Fibroblast of skin of left biceps (primary cell): Measurements from ENCODE around the gene SLC25A21.
"Not testable (repeated sequence)": the region's sequence is repeated elsewhere in the genome, so short reads cannot be mapped to it uniquely, and the experiment has no call there.

Experiments used
- DNase-seq, 2 experiments: peaks; one replicate each; pipeline ENCODE4 v3.0.0-alpha.2; 2013; ENCODE audit warnings: low read depth in 2 of 2

Gene SLC25A21

GRCh38 chr14:36986407-36986806, 186.0 kb downstream of the SLC25A21 start:
- no peak for DNase-seq

GRCh38 chr14:36981832-36982529, 190.4 kb downstream of the SLC25A21 start:
- peak; percentile 24 to 33 for DNase-seq

GRCh38 chr14:36980413-36980812, 192.0 kb downstream of the SLC25A21 start:
- not testable (repeated sequence) for DNase-seq

DNA sequence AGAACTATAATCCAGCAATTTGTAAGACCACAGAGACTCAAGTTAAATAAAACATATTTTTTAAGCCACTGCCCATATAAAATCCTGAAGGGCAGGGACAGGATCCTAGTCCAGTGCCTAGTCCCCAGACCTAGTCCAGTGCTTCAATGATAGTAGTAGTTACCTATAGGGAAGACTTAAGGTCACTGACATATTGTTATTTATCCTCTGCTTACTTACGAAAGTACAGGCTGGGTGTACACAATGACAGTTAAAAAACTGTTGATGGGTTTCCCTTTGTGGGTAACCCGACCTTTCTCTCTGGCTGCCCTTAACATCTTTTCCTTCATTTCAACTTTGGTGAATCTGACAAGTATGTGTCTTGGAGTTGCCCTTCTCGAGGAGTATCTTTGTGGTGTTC, 192.5 kb downstream of the SLC25A21 start:
- no peak for DNase-seq

GRCh38 chr14:36976571-36977023, 195.8 kb downstream of the SLC25A21 start:
- no peak for DNase-seq

- DNase-seq = no peak
These were observed 196.6 kb downstream of the SLC25A21 start for GRCh38 chr14:36975834-36976233.

- no peak for DNase-seq
These were observed 197.4 kb downstream of the SLC25A21 start for GRCh38 chr14:36974985-36975384.

DNA sequence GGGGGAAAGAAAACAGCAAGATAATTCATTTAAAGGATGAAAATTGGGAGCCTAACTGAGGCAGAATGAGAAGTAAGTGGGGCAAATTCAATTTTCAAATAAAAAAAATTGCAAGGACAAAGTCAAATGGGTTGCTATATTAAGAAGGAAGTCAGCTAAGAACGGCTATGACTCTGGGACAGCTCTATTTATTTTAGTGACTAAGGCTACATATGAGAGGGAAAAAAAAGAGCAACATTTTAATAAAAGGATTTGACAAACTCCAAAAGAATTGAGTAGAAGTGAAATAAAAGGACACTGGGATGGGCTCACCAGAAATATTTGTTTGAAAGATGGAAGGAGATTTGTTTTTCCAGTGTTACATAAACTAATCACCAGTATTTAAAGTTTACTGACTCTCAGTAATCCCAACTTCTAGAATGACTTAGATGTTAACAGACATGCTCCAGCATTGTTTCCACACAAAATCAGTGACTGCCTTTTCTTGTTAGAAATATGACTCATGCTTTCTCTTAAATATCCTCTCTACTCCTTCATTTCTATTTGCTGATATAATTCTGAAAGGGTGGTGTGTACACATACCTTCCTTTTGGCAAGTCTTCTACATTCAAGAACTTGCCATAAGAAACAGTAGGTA, 198.5 kb downstream of the SLC25A21 start:
- no peak for DNase-seq

DNA sequence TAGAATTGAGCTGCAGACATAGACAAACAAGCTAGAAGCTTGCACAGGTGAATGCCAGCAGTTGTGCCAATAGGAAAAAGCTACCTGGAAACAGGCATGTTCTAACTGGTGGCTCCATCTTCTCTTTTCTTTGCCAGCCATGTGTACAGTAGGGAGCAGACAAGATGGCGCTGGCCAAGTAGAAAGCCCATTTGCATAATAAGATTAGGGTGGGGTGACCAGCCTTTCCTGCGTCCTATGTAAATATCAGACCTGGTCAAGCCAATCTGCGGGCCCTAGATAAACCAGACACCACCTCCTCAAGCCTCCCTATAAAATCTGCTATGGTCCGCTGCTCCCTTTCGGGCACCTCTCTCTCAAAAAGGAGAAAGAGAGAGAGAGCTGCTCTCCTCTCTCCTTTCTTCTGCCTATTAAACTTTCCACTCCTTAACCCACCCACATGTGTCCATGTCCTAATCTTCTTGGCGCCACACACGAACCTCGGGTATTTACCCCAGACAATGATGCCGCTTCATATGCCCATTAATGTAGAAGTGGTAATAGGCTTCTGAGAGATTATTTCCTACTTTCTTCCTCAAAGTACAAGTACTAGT, 201.0 kb downstream of the SLC25A21 start:
- no peak for DNase-seq

GRCh38 chr14:36967892-36968555, 204.4 kb downstream of the SLC25A21 start:
- no peak for DNase-seq

DNA sequence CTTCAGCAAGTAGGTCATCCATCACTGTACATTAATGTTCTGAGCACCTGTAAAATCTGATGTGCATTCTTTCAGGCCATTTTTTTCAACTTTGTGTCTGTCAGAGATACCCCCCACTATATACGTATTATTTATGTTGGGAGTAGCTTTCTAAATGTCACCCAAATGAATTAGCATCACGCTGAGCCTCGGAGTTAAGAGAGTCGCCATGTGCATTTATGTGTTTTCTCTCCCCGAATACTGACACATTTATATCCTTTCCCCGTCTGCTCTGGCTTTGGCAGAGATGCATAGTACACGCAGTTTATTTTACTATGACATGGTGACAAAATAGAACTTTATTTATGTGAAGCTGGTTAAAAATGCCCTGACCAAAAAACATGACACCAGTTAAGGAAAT, 216.4 kb downstream of the SLC25A21 start:
- no peak for DNase-seq

GRCh38 chr14:36955376-36955775, 217.0 kb downstream of the SLC25A21 start:
- no peak for DNase-seq

GRCh38 chr14:36952689-36953088, 219.7 kb downstream of the SLC25A21 start:
- peak; percentile 18 to 20 for DNase-seq

DNA sequence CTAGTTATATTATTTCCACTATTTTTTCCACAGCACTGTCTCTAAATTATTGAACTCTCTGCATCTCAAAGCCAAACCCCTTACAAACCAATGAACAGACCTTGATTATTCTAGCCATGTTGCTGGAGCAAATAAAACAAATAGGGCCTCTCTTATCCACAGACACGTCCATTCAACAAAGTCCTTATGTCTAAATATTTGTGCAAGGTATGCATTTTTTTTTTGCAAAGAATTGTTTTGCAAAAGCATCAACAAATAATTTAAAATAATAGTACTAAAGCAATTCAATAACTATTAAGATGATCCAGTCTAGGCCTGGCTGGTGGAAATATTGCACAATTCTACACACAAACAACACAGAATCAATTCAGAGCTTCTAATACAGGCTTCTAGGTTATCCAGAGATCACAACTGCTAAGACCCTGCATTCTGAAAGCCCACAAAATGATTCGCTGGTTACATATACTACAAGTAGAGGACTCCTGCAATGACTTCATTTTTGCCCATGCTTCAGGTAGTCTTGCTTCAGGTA, 221.0 kb downstream of the SLC25A21 start:
- DNase-seq = no peak

GRCh38 chr14:36950812-36951211, 221.6 kb downstream of the SLC25A21 start:
- no peak for DNase-seq

DNA sequence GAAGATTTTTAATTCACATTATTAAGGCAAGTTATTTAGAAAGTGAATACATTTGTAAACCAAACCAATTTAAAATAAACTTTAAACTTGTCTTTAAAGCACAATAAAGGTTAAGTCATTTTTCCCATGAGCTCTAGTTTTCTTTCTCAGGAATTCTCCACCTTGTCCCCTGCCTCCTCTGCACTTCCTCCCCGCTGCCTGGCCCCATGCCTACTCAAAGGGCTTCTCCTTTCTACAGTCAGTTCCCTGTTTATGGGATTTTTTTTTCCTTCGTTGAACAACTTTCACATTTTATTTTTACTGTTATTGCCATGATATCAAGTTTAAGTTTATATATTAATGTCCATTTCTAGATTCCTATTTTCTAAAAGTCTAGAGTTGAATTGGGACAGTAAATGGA, 223.0 kb downstream of the SLC25A21 start:
- no peak for DNase-seq

DNA sequence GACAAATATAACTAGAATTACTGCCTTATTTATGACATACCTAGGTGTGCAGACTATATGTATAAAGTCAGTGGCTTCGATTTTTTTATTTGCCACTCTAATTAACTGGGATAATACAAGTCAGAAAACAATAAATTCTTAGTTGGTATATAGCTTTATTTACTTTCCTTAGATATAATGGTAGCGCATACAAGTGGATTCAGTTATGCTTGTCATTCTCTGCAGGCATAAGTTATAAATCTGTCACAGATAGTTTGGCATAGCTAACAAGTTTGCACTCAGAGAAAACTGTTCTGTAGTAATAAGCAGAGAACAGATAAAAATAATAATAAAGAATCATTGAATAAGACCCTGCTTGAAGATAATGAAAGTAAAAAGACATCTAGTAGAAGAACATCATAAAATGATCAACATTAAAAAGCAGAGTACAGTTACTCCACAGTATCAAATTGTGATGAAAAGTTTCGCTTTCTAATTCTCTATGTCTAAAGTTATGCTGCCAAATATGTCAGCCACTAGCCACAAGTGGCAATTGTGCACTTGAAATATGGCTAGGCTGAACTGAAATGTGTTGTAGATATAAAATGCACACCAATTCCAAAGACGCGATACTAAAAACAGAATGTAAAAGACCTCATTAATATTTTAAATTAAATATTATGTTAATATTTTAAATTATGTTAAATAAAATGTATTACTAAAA, 224.1 kb downstream of the SLC25A21 start:
- no peak for DNase-seq

GRCh38 chr14:36947362-36947761, 225.0 kb downstream of the SLC25A21 start:
- no peak for DNase-seq

DNA sequence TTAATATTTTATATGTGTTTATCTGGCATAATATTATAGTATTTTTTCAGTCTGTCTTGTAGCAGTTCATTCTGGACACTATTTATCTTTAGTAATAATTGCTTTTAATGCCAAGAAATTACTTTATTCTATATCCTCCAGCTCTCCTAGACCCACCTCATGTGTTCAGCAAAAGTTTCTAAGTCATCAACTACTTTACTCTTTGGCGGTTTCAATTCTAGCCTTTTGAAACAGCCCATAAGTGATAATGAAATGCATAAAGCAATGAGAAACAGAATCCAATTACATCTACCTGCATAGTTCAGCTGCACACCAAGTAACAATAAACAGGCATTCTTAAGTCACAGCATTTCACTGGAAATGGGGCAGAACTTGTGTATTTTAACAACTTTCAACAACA, 225.5 kb downstream of the SLC25A21 start:
- no peak for DNase-seq

- no peak for DNase-seq
These were observed 227.9 kb downstream of the SLC25A21 start for GRCh38 chr14:36944307-36945010.
